GM18511 (cell line): ENCODE measurements around the gene EEF1A2.

Source experiments
- ATAC-seq: cut with Tn5 transposase; IDR thresholded peaks from one replicate; pipeline ENCODE4 v1.9.1; 2021; ENCODE audit warnings: mild to moderate bottlenecking, moderate library complexity; ENCODE audit not compliant: unreplicated experiment

Gene EEF1A2

DNA sequence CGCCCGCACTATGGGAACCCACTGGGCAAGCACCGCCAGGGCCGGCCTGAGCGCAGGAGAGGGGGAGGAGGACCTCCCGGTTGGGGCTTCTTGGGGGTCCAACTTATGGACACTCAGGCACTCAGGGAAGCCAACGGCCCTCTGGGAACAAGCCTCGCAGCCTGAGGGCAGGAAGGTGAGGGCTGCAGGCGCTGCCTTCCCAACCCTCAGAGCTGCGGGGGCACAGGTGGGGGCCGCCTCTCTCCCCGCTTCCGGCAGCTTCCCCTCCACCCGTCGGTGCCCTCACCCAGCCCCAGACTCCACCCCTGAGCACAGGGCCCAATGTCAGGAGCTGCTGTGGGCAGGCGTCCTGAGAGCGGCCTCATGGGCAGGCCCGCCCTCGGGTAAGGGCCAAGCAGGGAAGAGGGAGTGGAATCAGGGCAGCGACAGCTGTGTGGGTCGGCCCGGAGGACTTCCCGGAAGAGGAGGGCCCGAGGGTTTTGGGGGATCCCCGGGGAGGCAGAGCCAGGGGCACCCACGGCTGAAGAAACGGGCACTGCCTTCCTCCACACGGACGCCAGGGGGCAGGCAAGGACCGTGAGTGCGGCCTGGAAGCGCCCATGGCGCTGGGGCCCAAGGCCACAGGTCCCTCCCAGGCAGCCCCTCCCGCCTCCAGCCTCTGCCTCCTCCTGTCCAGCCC, 38.8 kb upstream of the EEF1A2 start:
- peak; percentile 89 for ATAC-seq

DNA sequence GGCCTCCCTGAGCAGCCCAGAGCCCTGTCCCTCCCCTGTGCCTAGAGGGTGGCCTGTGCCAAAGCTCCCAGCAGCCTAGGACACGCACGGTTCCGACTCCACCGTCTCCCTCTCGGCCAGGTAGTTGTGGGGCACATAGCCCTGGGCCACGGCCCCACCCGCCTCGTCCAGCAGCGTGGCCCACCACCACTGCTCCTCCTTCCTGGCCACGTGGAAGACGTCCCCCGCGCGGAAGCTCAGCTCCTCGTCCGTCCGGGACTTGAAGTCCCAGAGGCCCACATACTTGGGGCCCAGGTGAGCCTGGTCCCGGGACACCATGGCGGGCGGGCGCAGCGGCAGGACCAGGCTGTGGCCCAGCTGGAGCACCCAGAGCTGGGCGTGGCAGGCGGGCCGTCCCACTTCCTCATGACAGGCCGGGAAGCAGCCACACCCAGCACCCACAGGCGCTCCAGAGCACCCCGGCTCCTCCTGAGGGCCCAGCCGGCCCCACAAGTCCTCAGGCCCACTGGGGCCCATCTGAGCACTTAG, 38.2 kb upstream of the EEF1A2 start, which contains the start of gene PTK6:
Gene PTK6, minus strand, starts transcription at position 380 of the 528 bp plus-strand sequence. Its CDS starts 62 bp downstream, at position 318.
- peak; percentile 35 for ATAC-seq

DNA sequence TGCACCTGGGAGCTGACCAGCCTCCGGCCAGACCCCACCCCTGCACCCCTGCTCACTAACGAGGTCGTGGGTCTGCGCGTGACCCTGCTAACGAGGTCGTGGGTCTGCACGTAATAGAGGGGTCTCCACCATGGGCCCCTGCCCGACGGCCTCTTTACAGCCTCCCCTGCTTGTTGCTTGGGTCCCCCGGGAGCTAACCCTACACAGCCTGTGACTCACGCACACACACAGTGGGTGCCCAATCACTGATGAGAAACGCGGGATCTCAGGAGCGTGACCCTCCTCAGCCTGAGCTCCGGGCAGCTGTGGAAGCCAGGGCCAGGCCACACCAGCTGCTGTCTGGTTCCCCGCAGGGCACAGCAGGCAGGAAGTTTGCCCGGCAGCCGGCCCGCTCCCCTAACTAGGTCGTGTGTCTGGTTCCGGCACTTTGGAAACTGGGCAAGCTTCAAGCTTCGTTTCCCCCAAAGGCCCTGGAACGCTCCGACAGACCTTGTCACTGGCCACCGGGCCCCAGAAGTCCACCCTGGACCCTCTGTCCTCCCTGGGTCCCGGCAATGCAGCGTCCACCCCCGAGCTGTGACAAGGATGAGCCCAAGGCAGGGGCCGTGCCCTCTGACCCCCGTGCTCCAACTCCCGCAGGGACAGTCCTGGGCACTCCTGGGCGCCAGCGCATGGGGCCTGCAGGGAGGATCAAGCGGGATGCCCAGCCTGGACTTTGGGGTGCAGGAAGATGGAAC, 37.5 kb upstream of the EEF1A2 start:
- no peak for ATAC-seq

GRCh38 chr20:63534831-63535651, 36.2 kb upstream of the EEF1A2 start:
- ATAC-seq = no peak

DNA sequence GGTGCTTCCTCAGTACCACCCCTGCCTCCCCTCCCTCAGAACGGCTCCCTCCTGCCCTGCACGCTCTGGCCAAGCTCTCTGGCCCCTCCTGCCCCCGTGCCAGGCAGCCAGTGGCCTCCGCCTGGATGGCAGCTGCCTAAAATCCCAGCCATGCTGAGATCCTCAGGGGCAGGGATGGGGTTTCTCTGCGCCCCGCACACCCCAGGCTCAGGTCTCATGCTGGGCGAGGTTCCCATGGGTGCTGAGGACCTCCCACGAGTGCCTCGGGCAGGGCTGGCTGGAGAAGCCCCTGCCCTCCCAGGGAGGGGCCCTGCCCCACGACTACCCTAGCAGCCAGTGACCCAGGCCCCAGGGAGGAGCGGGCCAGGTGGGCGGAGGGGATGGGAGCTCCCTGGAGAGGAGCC, 35.5 kb upstream of the EEF1A2 start:
- no peak for ATAC-seq

DNA sequence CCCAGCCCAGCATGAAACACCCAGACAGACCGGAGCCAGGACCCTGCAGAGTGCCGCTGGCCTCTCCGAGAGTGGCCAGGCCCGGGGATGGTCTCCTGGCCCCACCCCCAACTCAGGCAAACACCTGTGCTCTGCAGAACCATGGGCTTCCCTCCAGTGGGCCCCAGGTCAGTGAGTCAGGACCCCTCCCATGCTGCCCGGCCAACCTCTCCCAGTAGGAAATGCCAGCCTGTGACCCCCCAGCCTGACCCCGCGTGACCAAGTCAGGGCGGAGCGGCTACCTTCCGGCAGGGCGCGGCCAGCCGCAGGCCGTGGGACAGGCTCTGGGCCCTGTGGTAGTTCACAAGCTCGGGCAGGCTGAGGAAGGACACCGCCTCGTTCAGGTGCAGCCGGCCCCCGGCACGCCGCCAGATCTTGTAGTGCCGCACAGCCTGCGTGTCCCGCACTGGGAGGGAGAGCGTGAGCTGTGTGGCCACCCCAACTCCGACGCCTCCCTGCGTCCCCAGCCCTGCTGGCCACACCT, 35.0 kb upstream of the EEF1A2 start:
- ATAC-seq = no peak

DNA sequence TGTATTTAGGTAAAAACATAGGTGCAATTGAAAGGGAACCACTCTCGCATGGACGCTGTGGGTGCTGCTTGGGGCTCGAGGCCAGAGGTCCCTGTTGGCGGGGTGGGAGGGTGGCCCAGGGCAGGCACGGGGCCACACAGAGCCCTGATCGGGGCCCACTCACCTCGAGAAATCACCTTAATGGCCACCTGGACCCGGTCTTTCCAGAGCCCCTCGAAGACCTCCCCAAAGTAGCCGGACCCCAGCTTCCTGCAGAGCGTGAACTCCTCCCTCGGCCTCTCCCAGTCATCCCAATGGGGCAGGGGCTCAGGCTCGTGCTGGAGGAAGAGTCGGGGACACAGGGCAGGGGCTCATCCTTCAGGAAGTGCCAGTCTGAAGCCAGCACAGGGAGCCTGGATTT, 34.5 kb upstream of the EEF1A2 start:
- no peak for ATAC-seq

DNA sequence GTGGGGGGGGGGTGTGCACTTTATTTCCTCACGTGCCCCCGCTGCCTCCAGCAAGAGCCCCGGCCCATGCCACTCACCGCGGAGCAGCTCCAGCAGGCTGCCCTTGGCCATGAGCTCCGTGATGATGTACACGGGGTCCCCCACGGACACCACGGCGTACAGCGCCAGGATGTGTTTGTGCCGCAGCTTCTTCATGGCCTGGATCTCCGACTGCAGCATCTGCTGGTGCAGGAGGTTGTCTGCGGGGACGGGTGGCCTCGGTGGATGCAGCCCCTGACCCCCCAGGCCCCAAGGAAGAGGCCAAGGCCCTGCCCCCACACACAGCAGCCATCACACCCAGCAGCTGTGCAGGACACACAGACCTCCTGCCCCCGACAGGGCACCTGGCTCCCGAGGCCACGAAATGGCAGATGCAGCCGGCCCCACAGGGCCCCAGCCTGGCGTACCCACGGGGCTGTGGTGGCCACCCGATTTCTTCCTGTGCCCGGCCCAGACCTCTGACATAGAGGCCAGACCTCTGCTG, 33.6 kb upstream of the EEF1A2 start:
- no peak for ATAC-seq

- ATAC-seq = no peak
These were observed 33.0 kb upstream of the EEF1A2 start for GRCh38 chr20:63531686-63532448.

DNA sequence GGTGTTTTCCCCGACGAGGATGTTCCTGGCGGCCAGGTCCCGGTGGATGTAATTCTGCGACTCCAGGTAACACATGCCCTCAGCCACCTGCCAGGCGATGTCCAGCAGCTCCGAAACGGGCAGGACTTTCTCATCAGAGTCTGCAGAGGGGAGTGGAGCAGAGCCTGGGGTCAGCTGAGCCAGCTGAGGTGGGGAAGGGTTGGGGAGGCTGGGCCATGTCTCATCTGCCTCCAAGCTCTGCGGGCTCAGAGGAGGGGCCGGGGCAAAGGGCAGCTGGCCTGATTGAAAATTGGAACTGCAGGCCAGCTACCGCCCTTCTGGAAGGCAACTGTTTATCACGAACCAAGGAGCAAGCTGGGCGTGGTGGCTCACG, 31.9 kb upstream of the EEF1A2 start:
- ATAC-seq = no peak

GRCh38 chr20:63529861-63530787, 31.2 kb upstream of the EEF1A2 start:
- no peak for ATAC-seq

DNA sequence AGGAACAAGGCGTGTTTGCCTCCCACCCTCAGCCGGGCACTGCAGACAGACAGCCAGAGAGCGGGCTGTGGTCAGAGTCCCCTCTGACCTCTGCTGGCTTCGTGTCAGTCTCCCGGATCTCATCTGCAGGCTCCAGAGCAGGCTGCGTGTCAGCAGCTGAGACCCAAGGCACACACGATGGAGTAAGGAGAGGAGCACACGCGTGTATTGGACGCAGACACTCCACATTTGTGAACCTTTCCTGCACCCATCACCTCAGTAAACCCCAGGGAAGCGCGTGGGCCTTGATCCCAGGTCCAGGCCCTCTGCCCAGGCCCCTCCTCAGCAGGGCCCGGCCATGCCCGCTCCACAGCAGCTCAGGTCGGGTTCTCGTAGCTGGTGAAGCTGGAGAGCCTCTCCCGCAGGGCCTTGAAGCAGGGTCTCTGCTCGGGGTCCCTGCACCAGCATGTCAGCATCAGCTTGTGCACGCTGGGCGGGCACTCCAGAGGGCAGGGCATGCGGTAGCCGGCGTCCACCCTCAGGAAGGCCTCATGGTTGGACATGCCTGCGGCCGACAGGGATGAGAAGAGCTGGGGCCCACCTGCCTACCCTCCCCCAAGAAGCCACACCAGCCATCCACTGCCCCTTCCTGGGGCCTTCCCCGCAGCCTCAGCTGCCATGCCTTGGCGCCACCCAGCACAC, 30.4 kb upstream of the EEF1A2 start:
- ATAC-seq = no peak

GRCh38 chr20:63527184-63527583, 28.3 kb upstream of the EEF1A2 start:
- ATAC-seq = no peak

DNA sequence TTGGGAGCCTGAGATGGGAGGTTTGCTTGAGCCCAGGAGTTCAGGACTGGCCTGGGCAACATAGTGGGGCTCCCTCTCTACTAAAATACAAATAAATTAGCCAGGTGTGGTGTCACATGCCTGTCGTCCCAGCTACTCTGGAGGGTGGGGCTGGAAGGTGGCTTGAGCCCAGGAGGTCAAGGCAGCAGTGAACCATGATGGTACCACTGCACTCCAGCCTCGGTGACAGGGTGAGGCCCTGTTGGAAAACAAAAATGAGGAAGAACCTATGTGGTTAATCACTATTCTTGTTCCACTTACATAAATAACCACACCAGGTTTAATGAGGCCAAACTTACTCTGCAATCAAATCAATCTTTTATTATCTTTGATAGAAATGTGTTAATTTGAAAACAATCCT, 27.1 kb upstream of the EEF1A2 start:
- no peak for ATAC-seq

- no peak for ATAC-seq
These were observed 26.3 kb upstream of the EEF1A2 start for GRCh38 chr20:63525185-63525584.

DNA sequence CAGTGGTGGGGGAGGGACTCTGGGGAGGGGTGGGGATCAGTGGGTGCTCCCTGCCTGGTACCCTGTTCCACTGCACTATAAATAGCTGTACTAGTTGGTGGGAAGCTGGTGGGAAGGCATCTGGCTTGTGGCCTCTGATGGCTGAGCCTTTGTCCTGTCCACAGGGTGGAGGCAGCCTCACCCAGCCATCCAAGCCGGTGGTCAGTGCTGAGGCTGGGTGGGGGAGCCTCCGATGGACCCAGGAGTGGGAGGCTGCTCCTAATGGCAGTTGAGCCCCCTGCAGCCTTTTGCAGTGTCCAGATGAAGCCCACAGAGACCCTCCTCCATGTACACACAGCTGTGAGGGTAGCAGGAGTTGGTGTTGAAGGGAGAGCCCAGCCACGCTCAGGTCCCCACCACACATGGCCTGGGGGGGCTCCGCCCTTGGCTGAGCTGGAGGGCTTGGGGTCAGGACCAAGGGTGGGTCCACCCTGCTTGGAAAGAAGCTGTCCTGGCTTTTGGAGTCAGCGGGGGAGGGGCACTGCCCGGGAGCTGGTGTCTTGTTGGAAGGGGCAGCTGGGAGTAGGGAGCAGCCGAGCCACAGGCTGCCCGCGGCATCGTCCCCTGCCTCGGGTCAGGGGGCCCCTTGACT, 24.2 kb upstream of the EEF1A2 start:
- no peak for ATAC-seq

GRCh38 chr20:63522091-63522868, 23.4 kb upstream of the EEF1A2 start:
- ATAC-seq = no peak
